SK-N-SH (cell line): ENCODE results near the gene RHCE. TPM values are rescaled to one million over a fixed set of nuclear protein-coding genes. Genes with fewer than 3 reads are reported as not detected.

Experiments used
- CTCF ChIA-PET: fragments of 300-600, 350-600 bp; formaldehyde crosslinking; extraction: SDS; loops from one replicate; lab custom pipeline; 2021; lab: Yijun Ruan, JAX
- POLR2A ChIA-PET: fragments of 350-600 bp; sonication (Branson Sonifier 250); formaldehyde crosslinking; extraction: SDS; loops from one replicate; lab custom pipeline; 2020; ENCODE audit warnings: antibody characterized with exemption, inconsistent platforms; lab: Yijun Ruan, JAX
- DNase-seq: peaks from one replicate; pipeline ENCODE4 v3.0.0; 2012
- H2AFZ ChIP-seq: fragments of 200-600 bp; sonication (generic); 2 replicates; pipeline ENCODE4 v1.8.1; 2016; ENCODE audit warnings: antibody characterized with exemption, mild to moderate bottlenecking, low read depth
- H3F3A ChIP-seq: fragments of 200-600 bp; sonication (generic); replicated peaks from 2 replicates; pipeline ENCODE3; 2016; ENCODE audit warnings: antibody characterized with exemption, mild to moderate bottlenecking; ENCODE audit not compliant: insufficient read depth
- H3K27ac ChIP-seq, 2 experiments: fragments of 200-500 bp in 1 of 2; fragments of 200-600 bp in 1 of 2; sonication (Bioruptor generic) in 1 of 2; sonication (generic), shearing (Covaris generic) in 1 of 2; 2 replicates each; pipeline versions ENCODE4 v1.5.1 to v1.6.1; 2014 to 2016; ENCODE audit warnings: low read depth in 2 of 2, inconsistent platforms in 1 of 2, low read length in 1 of 2, mild to moderate bottlenecking in 1 of 2, mixed read lengths in 1 of 2
- H3K27me3 ChIP-seq: fragments of 200-600 bp; sonication (generic), shearing (Covaris generic); 2 replicates; pipeline ENCODE4 v1.6.1; 2016; ENCODE audit warnings: mixed run types; ENCODE audit not compliant: insufficient read depth
- H3K36me3 ChIP-seq, 2 experiments: fragments of 200-500 bp in 1 of 2; fragments of 200-600 bp in 1 of 2; sonication (Bioruptor generic) in 1 of 2; sonication (generic) in 1 of 2; replicated peaks in 1 of 2; 2 replicates each; pipeline versions ENCODE3 to v1.5.1; 2014 to 2016; ENCODE audit warnings: low read length in 1 of 2, mild to moderate bottlenecking in 1 of 2; ENCODE audit not compliant: insufficient read depth in 2 of 2, control insufficient read depth in 1 of 2
- H3K4me1 ChIP-seq, 2 experiments: fragments of 200-500 bp in 1 of 2; fragments of 200-600 bp in 1 of 2; sonication (Bioruptor generic) in 1 of 2; sonication (generic), shearing (Covaris generic) in 1 of 2; 2 replicates each; pipeline versions ENCODE4 v1.5.1 to v1.6.1; 2014 to 2016; ENCODE audit warnings: low read depth in 1 of 2, low read length in 1 of 2, mixed run types in 1 of 2; ENCODE audit not compliant: insufficient read depth in 2 of 2, control insufficient read depth in 1 of 2
- H3K4me2 ChIP-seq: fragments of 200-600 bp; sonication (generic), shearing (Covaris generic); 2 replicates; pipeline ENCODE4 v1.6.1; 2017; ENCODE audit warnings: mixed run types
- H3K4me3 ChIP-seq, 2 experiments: fragments of 200-500 bp in 1 of 2; fragments of 200-600 bp in 1 of 2; sonication (Bioruptor generic) in 1 of 2; sonication (generic), shearing (Covaris generic) in 1 of 2; 2 replicates each; pipeline versions ENCODE4 v1.5.1 to v1.8.1; 2014 to 2016; ENCODE audit warnings: low read depth in 2 of 2, inconsistent platforms in 1 of 2, low read length in 1 of 2, mild to moderate bottlenecking in 1 of 2, mixed read lengths in 1 of 2, moderate library complexity in 1 of 2
- H3K79me2 ChIP-seq: fragments of 200-600 bp; sonication (generic); 2 replicates; pipeline ENCODE4 v1.8.1; 2017; ENCODE audit warnings: mild to moderate bottlenecking; ENCODE audit not compliant: insufficient read depth
- H3K9ac ChIP-seq: fragments of 200-600 bp; sonication (generic); 2 replicates; pipeline ENCODE4 v1.6.1; 2017; ENCODE audit warnings: mixed run types
- H3K9me2 ChIP-seq: fragments of 200-600 bp; sonication (generic); 2 replicates; pipeline ENCODE4 v1.6.1; 2017; ENCODE audit warnings: mixed run types
- H3K9me3 ChIP-seq: fragments of 200-600 bp; sonication (generic); 2 replicates; pipeline ENCODE4 v1.6.1; 2017; ENCODE audit warnings: mixed run types, mild to moderate bottlenecking, moderate library complexity
- H4K20me1 ChIP-seq: fragments of 200-600 bp; sonication (generic); 2 replicates; pipeline ENCODE4 v1.6.1; 2017; ENCODE audit warnings: mild to moderate bottlenecking, mixed run types; ENCODE audit not compliant: insufficient read depth
- CHD2 ChIP-seq: fragments of 150-350 bp; IDR thresholded peaks from 2 replicates; pipeline ENCODE4 v1.6.1; 2018; ENCODE audit warnings: low read length; ENCODE audit not compliant: partially characterized antibody
- EP300 ChIP-seq, 2 experiments: IDR thresholded peaks; 2 replicates each; pipeline versions ENCODE4 v1.4.0 to v1.6.1; 2012; ENCODE audit warnings: borderline replicate concordance in 1 of 2, low read depth in 1 of 2, low read length in 1 of 2
- FOSL2 ChIP-seq: IDR thresholded peaks from 2 replicates; pipeline ENCODE4 v1.4.0; 2012; ENCODE audit warnings: low read depth, mild to moderate bottlenecking, moderate library complexity, borderline replicate concordance
- FOXJ3 ChIP-seq: sonication (generic); formaldehyde crosslinking; IDR thresholded peaks from 2 replicates; pipeline ENCODE4 v1.5.1; 2020; ENCODE audit warnings: mild to moderate bottlenecking, missing genetic modification reagents
- FOXM1 ChIP-seq: IDR thresholded peaks from 2 replicates; pipeline ENCODE4 v1.4.0; 2012; ENCODE audit warnings: low read depth, mild to moderate bottlenecking
- GATA2 ChIP-seq: sonication (generic); formaldehyde crosslinking; IDR thresholded peaks from 2 replicates; pipeline ENCODE4 v1.5.0; 2020; ENCODE audit warnings: mild to moderate bottlenecking, missing genetic modification reagents
- IRF3 ChIP-seq: fragments of 150-350 bp; IDR thresholded peaks from 2 replicates; pipeline ENCODE4 v1.6.1; 2016; ENCODE audit warnings: mild to moderate bottlenecking, low read depth, low read length
- JUND ChIP-seq: IDR thresholded peaks from 2 replicates; pipeline ENCODE4 v1.4.0; 2012
- MAX ChIP-seq: IDR thresholded peaks from 2 replicates; pipeline ENCODE4 v1.4.0; 2012; ENCODE audit warnings: low read depth
- NFIC ChIP-seq: IDR thresholded peaks from 2 replicates; pipeline ENCODE4 v1.4.0; 2012; ENCODE audit warnings: borderline replicate concordance
- RCOR1 ChIP-seq: fragments of 150-350 bp; IDR thresholded peaks from 2 replicates; pipeline ENCODE4 v1.6.1; 2017; ENCODE audit warnings: antibody characterized with exemption, low read length
- SIN3A ChIP-seq: IDR thresholded peaks from 2 replicates; pipeline ENCODE4 v1.6.1; 2012; ENCODE audit warnings: low read depth, mild to moderate bottlenecking, low read length, moderate library complexity, borderline replicate concordance
- SMC3 ChIP-seq: IDR thresholded peaks from 2 replicates; pipeline ENCODE4 v1.6.1; 2012; ENCODE audit warnings: low read depth, low read length, improper control_type of control experiment
- TCF12 ChIP-seq: IDR thresholded peaks from 2 replicates; pipeline ENCODE4 v1.4.0; 2012
- TEAD4 ChIP-seq: IDR thresholded peaks from 2 replicates; pipeline ENCODE4 v1.4.0; 2012; ENCODE audit warnings: mild to moderate bottlenecking, borderline replicate concordance; ENCODE audit not compliant: insufficient read depth
- USF2 ChIP-seq: fragments of 150-350 bp; IDR thresholded peaks from 2 replicates; pipeline ENCODE4 v1.6.1; 2017; ENCODE audit warnings: antibody characterized with exemption, low read length, low read depth, borderline replicate concordance
- YY1 ChIP-seq: IDR thresholded peaks from 2 replicates; pipeline ENCODE4 v1.4.0; 2012; ENCODE audit warnings: low read depth, mild to moderate bottlenecking
- WGBS: methylation state at CpG from one replicate; pipeline ENCODE4 v1.1.6; 2017; ENCODE audit warnings: low lambda C conversion rate; 5-methylcytosine and 5-hydroxymethylcytosine counted together
- polyA plus RNA-seq, 3 experiments: library from polyadenylated mRNA; depleted of rRNA; stranded (reverse); fragments of >200 nt; gene quantifications; 2 replicates each; pipeline ENCODE4 v1.2.3, GENCODE V29; 2012
- TF ChIP-seq, protein P1 (sequence below): IDR thresholded peaks from 2 replicates; pipeline ENCODE4; 2012

The RHCE gene
- polyA plus RNA-seq, 1 of the 3 experiments (the other 2 are of a cell fraction), result 0.54 TPM

DNA sequence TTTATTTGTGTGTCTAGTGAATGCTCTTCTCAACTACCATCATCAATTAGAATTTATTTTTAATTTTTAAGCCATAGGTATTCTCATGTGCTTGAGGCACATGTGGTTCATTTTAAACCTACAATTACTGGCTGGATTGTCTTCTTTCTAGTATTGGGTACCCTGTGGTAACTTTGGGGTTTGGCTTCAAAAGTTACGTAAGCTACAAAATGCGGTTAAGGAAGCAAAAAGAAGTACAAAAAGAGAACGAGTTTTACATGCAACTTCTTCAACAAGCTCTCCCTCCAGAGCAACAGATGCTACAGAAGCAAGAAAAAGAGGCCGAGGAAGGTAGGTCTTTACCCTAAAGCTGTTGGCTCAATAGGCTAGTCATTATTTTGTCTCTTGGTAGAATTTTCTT, 35.9 kb upstream of the RHCE start:
- POLR2A ChIA-PET, result no interaction called here
- no peak overlapping the region for H3K4me3 ChIP-seq
- H3K4me2 ChIP-seq, result no peak overlapping the region
- TF ChIP-seq FOSL2 (no peak), YY1 (no peak)
- TF ChIP-seq, all 33 proteins: peak for 0
- Histone ChIP-seq H3K36me3 (peaks cover 32 to 59% of the 10 kb centered on the region in 2 experiments), H2AFZ (no peak overlapping the region), H4K20me1 (peaks cover 2% of the 10 kb centered on the region; the same call in 1 of the 2 replicates), H3K9me2 (no peaks in the 10 kb centered on the region), H3K27me3 (no peaks in the 10 kb centered on the region), H3K79me2 (peaks cover 43% of the 10 kb centered on the region), H3K27ac (no peak overlapping the region), H3K9me3 (no peaks in the 10 kb centered on the region), H3K9ac (no peak overlapping the region), H3F3A (peaks cover 4% of the 10 kb centered on the region), H3K4me1 (no peaks in the 10 kb centered on the region; a peak in 2 of 4 replicates)
- no peak for DNase-seq
- CTCF ChIA-PET, result no interaction called here
- 97% methylated on average over 4 of the region's 4 CpGs for WGBS

- no peaks in the 10 kb centered on the region for H3K9me3 ChIP-seq
- H3K9ac ChIP-seq, result no peak overlapping the region
- DNase-seq, result no peak
- H3K4me2 ChIP-seq, result no peak overlapping the region
- H3K4me3 ChIP-seq, result no peak overlapping the region
- 97% methylated on average over 3 of the region's 3 CpGs for WGBS
- no peaks in the 10 kb centered on the region for H3K9me2 ChIP-seq
- ChIA-PET POLR2A (no interaction called here), CTCF (no interaction called here)
- peaks cover 37 to 49% of the 10 kb centered on the region in 2 experiments for H3K36me3 ChIP-seq
- H3K79me2 ChIP-seq, result peaks cover 47% of the 10 kb centered on the region
- no peak overlapping the region for H2AFZ ChIP-seq
- no peaks in the 10 kb centered on the region for H3K27me3 ChIP-seq
- H3K4me1 ChIP-seq, result peaks cover 1 to 7% of the 10 kb centered on the region in 2 experiments; a peak in 2 of 4 replicates
- TF ChIP-seq FOSL2 (no peak), NFIC (no peak), GATA2 (CRISPR knock-in tag) (no peak), RCOR1 (no peak), TCF12 (no peak), FOXM1 (no peak), SMC3 (no peak), JUND (no peak), CHD2 (no peak)
- TF ChIP-seq, protein P1, sequence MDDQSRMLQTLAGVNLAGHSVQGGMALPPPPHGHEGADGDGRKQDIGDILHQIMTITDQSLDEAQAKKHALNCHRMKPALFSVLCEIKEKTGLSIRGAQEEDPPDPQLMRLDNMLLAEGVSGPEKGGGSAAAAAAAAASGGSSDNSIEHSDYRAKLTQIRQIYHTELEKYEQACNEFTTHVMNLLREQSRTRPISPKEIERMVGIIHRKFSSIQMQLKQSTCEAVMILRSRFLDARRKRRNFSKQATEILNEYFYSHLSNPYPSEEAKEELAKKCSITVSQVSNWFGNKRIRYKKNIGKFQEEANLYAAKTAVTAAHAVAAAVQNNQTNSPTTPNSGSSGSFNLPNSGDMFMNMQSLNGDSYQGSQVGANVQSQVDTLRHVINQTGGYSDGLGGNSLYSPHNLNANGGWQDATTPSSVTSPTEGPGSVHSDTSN, result no peak
- peaks cover 16% of the 10 kb centered on the region for H3F3A ChIP-seq
- 0 out of 2 replicates have a peak, but pooled peaks cover under 1% of the 10 kb centered on the region for H4K20me1 ChIP-seq
- H3K27ac ChIP-seq, result no peak overlapping the region
These were observed 31.3 kb upstream of the RHCE start for GRCh38 chr1:25451908-25452307.

- peaks cover 35 to 42% of the 10 kb centered on the region in 2 experiments for H3K36me3 ChIP-seq
- no peak for DNase-seq
- H4K20me1 ChIP-seq, result peaks cover 9% of the 10 kb centered on the region; the same call in 1 of the 2 replicates
- H2AFZ ChIP-seq, result no peak overlapping the region
- peaks cover 18% of the 10 kb centered on the region for H3F3A ChIP-seq
- peak overlapping the region in 1 of 2 experiments; percentile 47; a peak in 2 of 4 replicates for H3K27ac ChIP-seq
- H3K79me2 ChIP-seq, result peaks cover 57% of the 10 kb centered on the region
- no peak overlapping the region for H3K4me2 ChIP-seq
- H3K9me3 ChIP-seq, result no peaks in the 10 kb centered on the region
- H3K27me3 ChIP-seq, result no peaks in the 10 kb centered on the region
- ChIA-PET POLR2A (interaction anchor here (1.5 kb wide), 1 partner anchor 10 kb away, joined by 5 read pairs; no protein-coding TSS in a partner anchor), CTCF (interaction anchor here (0.7 to 1.2 kb wide), 6 partner anchors 9 to 70 kb away, joined by 3 to 5 read pairs (median 3); no protein-coding TSS in a partner anchor)
- TF ChIP-seq JUND (no peak), USF2 (no peak), MAX (no peak), SIN3A (no peak), TEAD4 (no peak), GATA2 (CRISPR knock-in tag) (no peak), IRF3 (no peak), EP300 (IDR thresholded peaks at IDR 0.05; ENCODE audit: borderline replicate concordance in 1 of 2, low read depth in 1 of 2, low read length in 1 of 2) (no peak), FOXJ3 (no peak)
- TF ChIP-seq, protein P1, result no peak
- no peaks in the 10 kb centered on the region for H3K9me2 ChIP-seq
- no peak overlapping the region for H3K4me3 ChIP-seq
- WGBS, result 89% methylated on average over 2 of the region's 2 CpGs
- no peak overlapping the region for H3K9ac ChIP-seq
- H3K4me1 ChIP-seq, result peaks cover 6 to 13% of the 10 kb centered on the region in 2 experiments; a peak in 3 of 4 replicates
These were observed 30.3 kb upstream of the RHCE start for GRCh38 chr1:25450891-25451290.
